CD4-positive, alpha-beta T cell treated with Interleukin-6 for 4 hours (primary cell): ENCODE results near the gene FRY.
"Not testable (repeated sequence)": the region's sequence is repeated elsewhere in the genome, so short reads cannot be mapped to it uniquely, and the experiment has no call there.

Source experiments
- DNase-seq: peaks from one replicate; pipeline ENCODE4 v3.0.0-alpha.2; 2020; ENCODE audit warnings: mixed read lengths

The FRY gene

DNA sequence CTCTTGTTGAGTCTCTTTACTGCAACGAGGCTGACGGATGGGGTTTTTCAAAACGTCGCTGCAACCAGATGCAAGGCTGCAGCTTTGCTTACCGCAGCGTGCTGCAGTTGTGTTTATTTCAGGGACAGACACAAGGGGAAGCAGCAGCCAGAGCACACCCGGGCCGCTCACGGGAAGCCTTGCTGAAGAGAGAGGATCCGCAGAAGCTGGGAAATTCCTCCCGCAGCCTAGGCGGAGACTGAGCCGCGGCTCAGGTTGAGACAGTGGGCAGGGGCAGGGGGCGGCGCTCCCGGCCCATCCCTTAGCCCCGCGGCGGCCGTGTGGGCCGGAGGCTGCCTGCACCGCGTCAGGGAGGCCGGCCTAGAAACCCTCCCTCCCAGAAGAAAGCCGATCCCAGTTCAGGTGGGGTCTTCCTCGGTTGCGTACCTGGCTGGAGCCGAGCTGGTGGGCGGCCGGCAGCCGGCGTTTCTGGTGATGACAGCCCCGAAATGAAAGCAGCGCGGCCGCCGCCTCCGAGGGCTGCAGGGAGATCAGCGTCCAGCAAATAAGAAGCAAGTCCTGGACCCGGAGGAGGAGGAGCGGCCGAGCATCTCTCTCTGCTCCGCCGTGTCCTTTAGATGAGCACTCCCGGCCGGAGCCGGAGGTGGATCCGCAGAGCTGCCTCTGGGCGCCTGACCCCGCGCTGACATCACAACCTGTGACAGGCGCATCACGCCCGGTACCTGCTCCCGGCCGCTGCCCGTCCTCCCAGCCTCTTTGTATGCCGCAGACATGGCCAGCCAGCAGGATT, at the start of gene FRY:
TSS of gene FRY (plus strand) at position 750 of the 790 bp plus-strand sequence. CDS start at position 772, 22 bp downstream.
- DNase-seq: peak; percentile 55

DNA sequence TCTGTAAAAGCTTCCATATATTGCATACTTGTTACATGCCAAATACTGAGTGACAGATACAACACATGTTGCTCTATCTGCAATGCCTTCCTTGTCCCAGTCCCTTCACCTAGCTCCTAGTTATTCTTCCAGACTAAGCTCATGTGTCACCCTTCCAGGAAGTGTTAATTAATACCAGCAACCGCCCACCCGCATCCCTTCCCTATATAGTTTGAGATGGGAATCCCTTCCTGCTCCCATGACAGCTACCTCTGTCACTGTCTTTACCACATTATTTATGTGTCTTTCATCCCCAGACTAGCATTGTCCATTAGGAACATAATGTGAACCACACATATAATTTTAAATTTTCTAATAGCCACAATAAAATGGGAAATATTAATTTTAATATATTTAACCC, 49.5 kb upstream of the FRY start:
- DNase-seq: no peak

DNA sequence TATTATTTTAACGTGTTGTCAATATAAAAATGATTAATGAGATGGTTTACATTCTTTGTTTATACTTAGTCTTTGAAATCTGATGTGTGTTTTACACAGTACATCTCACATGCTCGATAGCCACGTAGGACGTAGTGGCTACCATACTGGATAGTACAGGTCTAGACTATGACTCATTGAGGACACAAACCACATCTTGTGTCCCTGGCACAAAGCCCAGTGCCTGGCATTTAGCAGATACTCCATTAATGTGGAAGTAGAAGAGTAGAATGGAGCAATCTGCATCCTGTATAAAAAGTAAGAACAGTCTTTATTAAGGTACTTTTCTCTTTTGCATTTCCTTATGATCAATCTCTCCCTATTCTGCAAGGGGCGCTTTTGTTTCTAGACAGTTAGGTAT, 49.0 kb upstream of the FRY start:
- DNase-seq: no peak

DNA sequence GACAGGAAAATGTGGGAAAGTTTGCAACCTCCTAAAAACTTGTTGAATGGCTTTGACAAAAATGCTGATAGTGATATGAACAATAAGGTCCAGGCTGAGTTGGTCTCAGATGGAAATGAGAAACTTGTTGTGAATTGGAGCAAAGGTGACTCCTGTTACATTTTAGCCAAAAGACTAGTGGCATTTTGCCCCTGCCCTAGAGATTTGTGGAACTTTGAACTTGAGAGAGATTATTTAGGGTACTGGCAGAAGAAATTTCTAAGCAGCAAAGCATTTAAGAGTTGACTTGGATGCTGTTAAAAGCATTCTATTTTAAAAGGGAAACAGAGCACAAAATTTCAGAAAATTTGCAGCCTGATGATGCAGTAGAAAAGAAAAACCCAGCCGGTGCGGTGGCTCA, 47.9 kb upstream of the FRY start:
- DNase-seq: not testable (repeated sequence)

DNA sequence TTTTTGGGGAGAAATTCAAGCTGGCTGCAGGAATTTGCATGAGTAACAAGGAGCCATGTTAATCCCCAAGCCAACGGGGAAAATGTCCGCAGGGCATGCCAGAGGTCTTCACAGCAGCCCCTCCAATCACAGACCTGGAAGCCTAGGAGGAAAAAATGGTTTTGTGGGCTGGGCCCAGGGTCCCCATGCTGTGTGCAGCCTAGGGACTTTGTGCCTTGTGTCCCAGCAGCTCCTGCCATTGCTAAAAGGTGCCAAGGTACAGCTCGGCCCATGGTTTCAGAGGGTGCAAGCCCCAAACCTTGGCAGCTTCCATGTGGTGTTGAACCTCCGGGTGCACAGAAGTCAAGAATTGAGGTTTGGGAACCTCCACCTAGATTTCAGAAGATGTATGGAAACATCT, 47.2 kb upstream of the FRY start:
- DNase-seq: not testable (repeated sequence)

DNA sequence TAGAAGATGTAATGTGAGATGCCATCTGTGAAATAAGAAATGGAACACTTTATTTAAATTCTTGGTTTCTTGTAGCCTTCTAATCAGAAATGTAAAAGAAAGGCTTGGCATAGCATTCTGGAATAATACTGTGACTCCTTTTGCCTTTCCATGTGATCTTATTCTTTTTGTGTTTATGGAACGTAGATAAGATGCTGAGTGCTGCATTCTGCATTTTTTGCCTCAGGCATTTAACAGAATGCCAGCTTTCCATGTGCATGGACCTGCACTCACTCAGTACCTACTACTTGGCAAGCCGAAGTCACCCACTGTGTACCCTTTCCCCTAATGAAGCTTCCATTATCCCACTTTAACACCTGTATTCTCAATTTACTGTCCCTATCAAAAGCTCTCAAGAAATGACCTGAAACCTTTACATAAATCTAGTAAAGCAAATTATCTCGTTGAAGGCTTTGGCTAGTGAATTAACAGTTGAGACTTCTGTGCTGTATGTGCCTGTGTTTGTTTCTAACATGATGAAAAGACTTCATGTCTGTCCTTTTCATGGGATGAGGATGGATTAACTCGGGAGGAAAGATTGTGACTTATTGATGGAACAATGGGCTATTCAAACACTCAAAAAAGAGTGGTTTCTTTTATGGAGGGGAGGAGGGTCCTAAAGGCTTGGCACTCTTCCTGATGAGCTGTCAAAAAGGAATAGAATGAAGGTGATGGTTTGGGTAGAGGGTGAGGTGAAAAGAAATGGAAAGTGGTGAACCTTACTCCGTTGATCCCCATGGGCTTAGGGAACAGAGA, 44.7 kb upstream of the FRY start:
- DNase-seq: no peak

DNA sequence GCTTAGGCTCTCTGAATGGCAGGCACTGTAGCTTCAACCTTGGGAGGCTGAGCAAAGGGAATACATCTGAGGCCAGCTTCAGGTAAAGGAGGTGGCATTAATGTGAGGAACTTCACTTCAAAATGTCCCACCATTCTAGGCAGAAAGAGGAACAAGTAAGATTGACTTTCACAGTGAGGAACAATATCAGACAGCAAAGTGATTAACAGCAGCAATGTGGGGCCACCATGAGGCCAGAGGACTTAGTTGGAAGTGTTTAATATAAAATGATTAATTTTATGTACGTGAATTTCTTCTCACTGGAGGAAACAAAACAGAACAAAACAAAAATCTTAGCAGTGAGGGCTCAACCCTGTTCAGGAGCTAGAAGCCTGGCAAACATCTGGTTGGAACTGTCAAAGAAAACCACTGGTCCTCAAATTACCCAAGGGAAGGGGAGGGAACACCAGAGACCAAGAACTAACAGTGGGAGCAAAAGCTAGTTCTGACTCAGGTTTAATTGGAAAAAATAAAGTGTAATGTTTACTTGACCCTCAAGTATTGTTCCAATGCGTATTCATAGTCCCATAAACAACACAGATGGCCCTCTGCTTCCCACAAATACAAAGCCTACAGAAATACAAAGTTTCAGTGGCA, 43.9 kb upstream of the FRY start:
- DNase-seq: no peak

DNA sequence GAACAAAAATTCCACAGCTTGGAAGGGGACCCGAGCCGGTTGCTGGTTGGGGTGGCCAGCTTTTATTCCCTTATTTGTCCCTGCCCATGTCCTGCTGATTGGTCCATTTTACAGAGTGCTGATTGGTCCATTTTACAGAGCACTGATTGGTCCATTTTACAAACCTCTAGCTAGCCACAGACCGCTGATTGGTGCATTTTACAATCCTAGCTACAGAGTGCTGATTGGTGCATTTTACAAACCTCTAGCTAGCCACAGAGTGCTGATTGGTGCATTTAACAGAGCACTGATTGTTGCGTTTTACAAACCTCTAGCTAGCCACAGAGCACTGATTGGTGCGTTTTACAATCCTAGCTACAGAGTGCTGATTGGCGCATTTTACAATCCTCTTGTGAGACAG, 37.2 kb upstream of the FRY start:
- DNase-seq: not testable (repeated sequence)

DNA sequence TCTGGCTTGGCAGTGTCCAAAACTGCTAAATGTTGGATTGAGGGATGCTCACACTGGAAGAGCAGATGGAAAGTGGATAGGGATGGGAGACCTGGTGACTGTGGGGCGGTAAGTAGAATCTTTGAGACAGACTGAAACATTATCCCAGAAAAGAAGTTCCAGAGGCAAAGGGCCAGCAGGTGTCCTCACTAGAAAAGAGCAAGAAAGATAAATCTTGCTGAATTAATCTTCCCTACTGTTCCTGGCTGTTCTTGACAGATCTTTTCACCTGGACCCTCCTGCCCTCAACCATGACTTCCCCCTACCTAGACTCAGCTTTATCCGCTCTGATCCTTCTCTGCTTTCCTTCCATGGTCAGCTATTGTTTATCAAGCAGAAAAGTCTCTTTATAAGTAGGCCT, 35.0 kb upstream of the FRY start:
- DNase-seq: no peak

DNA sequence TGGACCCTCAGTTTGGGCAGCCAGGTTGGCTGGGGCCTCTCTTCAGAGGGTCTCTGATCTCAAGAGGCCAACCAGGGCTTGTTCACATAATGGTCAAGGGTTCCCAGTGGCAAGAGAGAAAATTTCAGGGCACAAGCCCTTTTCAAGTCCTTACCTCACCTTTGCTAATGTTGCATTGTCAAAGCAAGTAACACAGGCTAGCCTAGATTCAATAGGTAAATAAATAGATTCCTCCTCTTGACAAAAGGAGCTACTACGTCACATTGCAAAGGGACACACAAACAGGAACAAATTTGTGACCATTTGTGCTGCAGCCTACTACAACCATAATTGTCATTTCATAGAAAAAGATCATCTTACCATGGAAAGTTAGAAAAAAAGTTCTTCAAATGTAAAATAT, 33.9 kb upstream of the FRY start:
- DNase-seq: no peak

DNA sequence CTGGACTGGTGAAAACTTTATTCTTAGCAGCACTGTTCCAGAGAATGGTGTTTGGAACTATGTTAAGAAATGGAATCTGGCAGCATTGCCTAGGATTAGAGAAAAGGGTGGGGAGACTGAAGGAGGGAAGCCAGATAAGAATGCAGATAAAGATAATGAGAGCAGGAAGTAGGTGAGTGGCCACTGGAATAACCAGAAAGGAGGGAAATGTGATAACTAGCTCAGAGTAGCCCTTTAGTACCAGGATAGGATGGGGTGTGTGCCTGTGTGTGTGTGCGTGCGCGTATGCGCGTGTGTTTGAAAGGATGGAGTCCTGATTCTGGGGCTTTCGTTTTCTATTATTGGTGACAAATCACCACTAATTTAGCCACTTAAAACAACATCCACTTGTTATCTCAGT, 33.4 kb upstream of the FRY start:
- DNase-seq: no peak

DNA sequence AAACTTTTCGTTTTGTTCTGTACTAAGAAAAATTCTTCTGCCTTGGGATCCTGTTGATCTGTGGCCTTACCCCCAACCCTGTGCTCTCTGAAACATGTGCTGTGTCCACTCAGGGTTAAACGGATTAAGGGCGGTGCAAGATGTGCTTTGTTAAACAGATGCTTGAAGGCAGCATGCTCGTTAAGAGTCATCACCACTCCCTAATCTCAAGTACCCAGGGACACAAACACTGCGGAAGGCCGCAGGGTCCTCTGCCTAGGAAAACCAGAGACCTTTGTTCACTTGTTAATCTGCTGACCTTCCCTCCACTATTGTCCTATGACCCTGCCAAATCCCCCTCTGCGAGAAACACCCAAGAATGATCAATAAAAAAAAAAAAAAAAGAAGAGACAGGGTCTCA, 30.8 kb upstream of the FRY start:
- DNase-seq: not testable (repeated sequence)

DNA sequence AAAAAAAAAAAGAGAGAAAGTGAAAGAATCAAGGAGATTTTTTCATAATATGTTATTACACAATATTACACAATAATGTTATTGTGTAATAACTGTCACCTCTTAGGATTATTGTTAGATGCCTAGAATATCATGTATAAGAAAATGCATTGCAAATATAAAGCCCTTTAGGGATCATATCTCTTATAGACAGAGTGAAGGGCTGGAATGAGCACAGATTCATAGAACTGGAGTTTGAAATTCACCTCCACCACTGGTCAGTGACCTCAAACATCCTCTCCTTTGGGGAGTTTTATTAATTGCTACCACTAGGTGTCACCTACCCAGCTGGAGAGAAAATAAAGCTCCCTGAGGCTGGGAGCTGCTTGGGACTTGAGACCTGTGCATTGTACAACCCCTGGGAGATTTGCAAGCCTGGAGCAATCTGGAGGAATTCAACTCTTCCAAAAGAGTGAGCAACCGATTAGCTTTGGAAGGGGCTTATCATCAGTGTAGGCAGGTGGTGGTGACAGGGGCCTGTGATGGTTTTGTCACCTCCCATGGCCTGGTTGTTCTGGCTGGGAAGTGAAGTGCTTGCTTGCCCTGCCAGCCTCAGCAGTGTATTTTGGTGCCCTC, 30.3 kb upstream of the FRY start:
- no peak for DNase-seq

DNA sequence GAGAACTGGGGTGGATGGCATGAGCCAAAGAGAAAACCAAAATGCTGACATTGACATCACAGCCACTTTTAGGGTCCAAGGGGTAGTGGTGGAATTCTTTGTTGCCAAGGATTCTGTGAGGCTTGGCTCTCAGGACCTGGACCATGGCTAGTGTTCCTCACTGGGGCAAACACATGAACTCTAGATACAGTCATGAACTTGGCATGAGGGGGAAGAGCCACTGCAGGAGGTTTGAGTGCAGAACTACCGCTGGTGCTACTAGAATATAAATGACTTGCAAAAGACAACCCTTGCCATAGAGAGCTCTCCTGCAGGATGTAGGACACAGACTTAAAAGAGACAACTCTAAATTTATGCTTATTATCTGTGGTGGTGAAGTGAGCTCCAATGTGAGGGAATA, 29.8 kb upstream of the FRY start:
- DNase-seq: no peak

DNA sequence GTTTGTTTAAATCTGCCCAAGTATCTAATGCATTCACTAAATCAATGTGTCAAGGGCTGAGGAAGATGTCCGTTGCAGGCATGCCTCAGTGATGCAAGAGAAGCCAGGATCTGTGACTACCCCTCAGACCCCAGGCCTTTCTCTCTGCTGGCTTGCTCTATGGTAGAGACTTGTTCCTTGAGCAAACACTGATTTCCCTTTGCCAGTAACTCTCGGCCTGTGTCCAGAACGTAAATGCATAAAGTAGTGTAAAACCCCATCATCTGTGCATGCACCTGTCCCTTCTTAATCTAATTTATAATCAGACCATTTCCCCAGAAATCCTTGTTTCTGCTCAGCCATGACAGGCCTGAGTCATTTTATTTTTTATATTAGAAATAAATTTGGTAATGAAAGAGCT, 28.7 kb upstream of the FRY start:
- DNase-seq: no peak

DNA sequence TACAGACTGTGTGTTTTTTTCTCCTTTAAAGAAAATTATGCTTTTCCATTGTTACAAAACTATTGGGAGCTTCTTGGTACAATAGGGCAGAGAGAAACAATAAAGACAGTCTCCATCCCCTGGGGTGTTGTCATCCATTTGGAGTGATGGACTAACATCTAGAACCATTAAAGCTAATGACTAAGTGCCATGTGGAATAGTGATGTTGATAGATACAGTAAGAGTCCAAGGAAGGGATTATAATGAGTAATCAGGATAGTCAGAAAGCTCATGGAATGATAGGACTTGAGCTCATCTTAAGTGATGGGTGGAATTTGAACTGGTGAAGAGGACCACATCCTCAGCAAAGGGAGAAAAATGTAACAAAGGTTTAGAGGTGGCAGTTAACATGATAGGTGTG, 24.1 kb upstream of the FRY start:
- no peak for DNase-seq

DNA sequence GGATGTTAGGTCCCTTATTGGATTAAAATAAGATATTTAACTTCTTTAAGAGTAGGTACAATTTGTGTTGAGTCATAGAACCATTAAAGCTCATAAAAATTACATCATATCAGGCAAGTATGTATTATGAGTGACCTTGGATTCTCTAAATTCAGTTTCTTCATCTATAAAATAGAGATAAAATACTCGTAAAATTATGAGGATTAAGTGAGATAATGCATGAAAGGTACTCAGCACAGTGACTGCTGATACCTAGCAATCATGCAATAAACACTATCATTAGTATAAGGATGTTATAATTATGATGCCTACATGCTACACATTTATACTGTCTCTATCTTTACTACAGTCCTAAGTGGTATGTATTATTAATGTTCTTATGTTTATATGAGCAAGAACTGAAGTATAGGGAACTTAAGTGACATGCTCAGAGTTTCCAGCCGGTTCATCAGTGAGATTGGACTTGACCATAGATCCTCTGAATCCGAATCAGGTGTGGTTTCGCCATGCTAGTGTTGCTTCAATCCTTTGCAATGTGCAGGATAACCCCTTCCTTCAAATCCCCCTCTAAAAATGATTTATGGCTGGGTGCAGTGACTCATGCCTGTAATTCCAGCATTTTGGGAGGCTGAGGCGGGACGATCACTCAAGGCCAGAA, 22.9 kb upstream of the FRY start:
- no peak for DNase-seq

DNA sequence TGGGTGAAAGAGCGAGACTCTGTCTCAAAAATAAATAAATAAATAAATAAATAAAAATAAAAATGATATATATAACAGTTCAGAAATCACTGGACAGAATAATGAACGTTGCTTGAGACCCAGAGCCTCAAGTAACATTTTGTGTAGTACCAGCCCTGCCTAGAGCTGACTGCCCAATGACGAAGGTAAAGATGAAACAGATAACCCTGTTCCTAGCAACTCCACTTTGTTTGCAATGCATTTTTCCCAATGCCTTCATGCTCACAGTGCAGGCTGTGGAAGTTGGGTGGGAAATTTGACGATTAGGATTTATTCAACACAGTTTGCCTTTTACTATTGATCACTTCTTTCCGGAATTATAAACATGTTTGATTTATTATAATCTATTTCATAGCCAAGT, 22.2 kb upstream of the FRY start:
- DNase-seq: no peak

DNA sequence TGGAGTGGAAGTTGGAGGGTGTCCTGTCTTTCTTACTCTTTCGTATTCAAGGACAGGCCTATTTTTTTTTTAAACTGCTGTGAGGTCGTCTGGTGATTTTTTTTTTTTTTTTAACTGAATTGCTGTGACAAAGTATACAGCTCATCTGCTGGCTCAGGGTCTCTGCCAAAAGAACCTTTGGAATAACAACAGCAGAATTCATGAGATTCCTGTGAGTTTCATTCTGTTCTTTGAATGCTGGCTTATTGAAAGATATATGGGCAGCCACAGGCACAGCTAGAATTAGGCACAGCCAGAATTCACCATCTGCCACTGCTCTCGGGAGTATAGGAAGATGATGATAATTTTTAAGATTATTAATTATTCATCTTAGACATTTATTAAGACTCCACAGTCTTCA, 21.4 kb upstream of the FRY start:
- DNase-seq: no peak

DNA sequence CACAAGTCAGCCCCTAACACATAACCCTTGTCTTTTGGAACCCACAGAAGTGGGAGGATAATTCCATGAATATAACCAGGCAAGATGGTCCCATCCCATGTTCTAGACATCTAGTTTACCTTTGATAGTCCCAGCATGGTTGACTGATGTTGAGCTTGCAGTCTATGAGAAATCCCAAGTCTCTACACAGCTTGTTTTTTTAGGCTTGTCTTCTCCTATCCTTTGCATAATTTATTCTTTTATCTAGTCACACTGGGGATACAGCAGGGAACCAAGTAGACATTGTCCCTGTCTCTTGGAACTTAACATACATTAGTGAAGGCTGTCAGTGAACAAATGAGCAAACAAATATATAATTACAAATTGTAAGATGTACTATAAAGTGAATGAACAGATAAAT, 19.6 kb upstream of the FRY start:
- no peak for DNase-seq

DNA sequence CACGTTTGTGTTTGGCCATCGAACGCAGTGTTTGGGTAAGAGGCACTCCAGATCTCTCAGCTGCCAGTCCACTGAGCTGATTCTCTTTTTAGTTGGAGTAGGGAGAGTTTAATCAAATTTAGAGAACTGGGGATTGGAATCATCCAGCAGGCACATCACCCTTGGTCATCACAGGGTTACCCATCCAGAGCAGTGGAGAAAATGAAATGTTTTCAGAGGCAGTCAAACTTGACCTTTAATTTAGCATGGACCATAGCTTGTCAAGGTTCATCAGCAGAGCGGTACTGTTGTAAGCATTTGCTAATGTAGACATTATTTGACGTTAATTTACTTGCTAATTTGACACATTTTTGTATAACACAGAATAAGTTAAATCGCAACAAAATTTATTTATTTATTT, 18.4 kb upstream of the FRY start:
- DNase-seq: no peak

DNA sequence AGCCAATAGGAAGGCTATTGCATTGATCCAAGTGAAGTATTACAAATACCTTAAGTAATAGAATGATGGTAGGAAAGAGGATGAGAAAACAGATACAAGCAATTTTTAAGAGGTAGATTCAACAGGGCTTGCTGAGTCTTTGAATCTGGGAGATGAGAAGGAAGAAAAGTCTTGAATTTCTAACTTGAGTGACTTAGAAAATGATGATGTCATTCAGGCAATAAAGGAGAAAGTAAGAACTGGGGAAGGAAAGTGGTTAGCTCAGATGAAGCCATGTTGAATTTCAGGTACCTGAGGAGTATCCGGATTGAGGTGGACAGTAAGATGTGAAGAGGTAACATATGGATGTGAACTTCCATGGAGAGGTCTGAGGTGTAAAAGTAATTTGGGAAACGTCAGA, 15.5 kb upstream of the FRY start:
- no peak for DNase-seq

DNA sequence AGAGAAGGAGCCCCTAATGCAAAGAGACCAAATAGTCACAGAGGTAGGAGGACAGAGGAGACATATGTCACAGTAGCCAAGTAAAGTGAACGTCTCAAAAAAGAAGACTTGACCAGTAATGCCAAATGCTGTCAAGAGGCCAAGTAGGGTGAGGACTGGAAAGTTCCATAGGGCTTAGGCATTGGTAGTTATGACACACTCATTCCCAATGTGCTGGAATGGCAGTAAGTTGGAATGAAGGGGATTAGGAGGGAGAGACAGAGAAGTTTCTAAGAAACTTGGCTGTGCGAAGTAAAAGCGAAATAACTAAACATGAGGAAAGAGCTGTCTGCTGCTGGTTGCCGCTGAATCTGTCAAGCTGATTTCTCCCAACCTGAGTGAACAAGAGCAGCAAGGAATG, 14.9 kb upstream of the FRY start:
- no peak for DNase-seq
